ENCODE data around the gene AACS.

GRCh38 chr12:125152463-125152862 is 87.2 kb downstream of the AACS start:
- TF ChIP-seq CTCF (IDR thresholded peaks at IDR 0.05; ENCODE audit: poor library complexity) (no peak), EZH2 (IDR thresholded peaks at IDR 0.05; ENCODE audit: borderline replicate concordance) (no peak)

All from hepatocyte (in vitro differentiated cells).